CMK (cell line): ENCODE data around the gene VAT1L.

Experiments
- DNase-seq: peaks from one replicate; pipeline ENCODE4 v3.0.0-alpha.2; 2010; ENCODE audit warnings: low read depth

Gene VAT1L

GRCh38 chr16:77788181-77789084, at the start of gene VAT1L:
Gene VAT1L, plus strand, starts transcription at chr16:77788564. Its CDS starts 119 bp downstream, at chr16:77788683.
- no peak for DNase-seq

- DNase-seq: no peak
Measured at GRCh38 chr16:77738706-77739558, 49.4 kb upstream of the VAT1L start.

- no peak for DNase-seq
Measured at GRCh38 chr16:77739559-77739892, 48.8 kb upstream of the VAT1L start.

GRCh38 chr16:77744141-77744540, 44.2 kb upstream of the VAT1L start:
- no peak for DNase-seq

GRCh38 chr16:77745972-77746371, 42.4 kb upstream of the VAT1L start:
- no peak for DNase-seq

- DNase-seq: no peak
Measured at GRCh38 chr16:77748421-77749005, 39.9 kb upstream of the VAT1L start.

GRCh38 chr16:77749415-77749814, 38.9 kb upstream of the VAT1L start:
- DNase-seq: no peak

GRCh38 chr16:77758046-77758445, 30.3 kb upstream of the VAT1L start:
- DNase-seq: no peak

GRCh38 chr16:77758508-77758907, 29.9 kb upstream of the VAT1L start:
- no peak for DNase-seq

- no peak for DNase-seq
Measured at GRCh38 chr16:77759201-77759600, 29.2 kb upstream of the VAT1L start.

GRCh38 chr16:77759821-77760220, 28.5 kb upstream of the VAT1L start:
- no peak for DNase-seq

GRCh38 chr16:77760800-77761199, 27.6 kb upstream of the VAT1L start:
- DNase-seq: no peak

GRCh38 chr16:77761204-77761603, 27.2 kb upstream of the VAT1L start:
- no peak for DNase-seq

GRCh38 chr16:77762262-77762661, 26.1 kb upstream of the VAT1L start:
- no peak for DNase-seq

GRCh38 chr16:77763994-77764393, 24.4 kb upstream of the VAT1L start:
- no peak for DNase-seq

- DNase-seq: no peak
Measured at GRCh38 chr16:77767211-77767610, 21.2 kb upstream of the VAT1L start.

GRCh38 chr16:77767826-77768225, 20.5 kb upstream of the VAT1L start:
- no peak for DNase-seq

- no peak for DNase-seq
Measured at GRCh38 chr16:77775911-77776909, 12.2 kb upstream of the VAT1L start.

- no peak for DNase-seq
Measured at GRCh38 chr16:77777745-77778144, 10.6 kb upstream of the VAT1L start.

GRCh38 chr16:77780378-77780837, 8.0 kb upstream of the VAT1L start:
- no peak for DNase-seq

GRCh38 chr16:77781091-77781490, 7.3 kb upstream of the VAT1L start:
- no peak for DNase-seq
